OCI-LY7 (cell line): Measurements from ENCODE around the gene HOXC6.

ENCODE experiments used
- CTCF ChIP-seq: fragments of 200-600 bp; sonication (generic); conservative IDR thresholded peaks from 2 replicates; pipeline ENCODE4 v1.5.1; 2014; ENCODE audit warnings: mild to moderate bottlenecking, antibody characterized with exemption, low read length, moderate library complexity, mixed read lengths
- EZH2phosphoT487 ChIP-seq: fragments of 200-600 bp; sonication (generic); IDR thresholded peaks from 2 replicates; pipeline ENCODE4 v1.6.1; 2018; ENCODE audit warnings: low read depth, borderline replicate concordance, mild to moderate bottlenecking, mixed run types, antibody characterized with exemption, low read length, moderate library complexity, mixed read lengths

GRCh38 chr12:54033106-54033979, 5.1 kb downstream of the HOXC6 start:
- no peak for TF ChIP-seq CTCF
- no peak for TF ChIP-seq EZH2phosphoT487
